ENCODE measurements around the gene EXOC3L1.

Gene EXOC3L1

GRCh38 chr16:67147437-67148140 is 42.3 kb downstream of the EXOC3L1 start:
- DNase-seq (ENCODE audit: low spot score), result no peak

GRCh38 chr16:67146523-67147357 is 43.2 kb downstream of the EXOC3L1 start:
- DNase-seq (ENCODE audit: low spot score), result no peak

DNA sequence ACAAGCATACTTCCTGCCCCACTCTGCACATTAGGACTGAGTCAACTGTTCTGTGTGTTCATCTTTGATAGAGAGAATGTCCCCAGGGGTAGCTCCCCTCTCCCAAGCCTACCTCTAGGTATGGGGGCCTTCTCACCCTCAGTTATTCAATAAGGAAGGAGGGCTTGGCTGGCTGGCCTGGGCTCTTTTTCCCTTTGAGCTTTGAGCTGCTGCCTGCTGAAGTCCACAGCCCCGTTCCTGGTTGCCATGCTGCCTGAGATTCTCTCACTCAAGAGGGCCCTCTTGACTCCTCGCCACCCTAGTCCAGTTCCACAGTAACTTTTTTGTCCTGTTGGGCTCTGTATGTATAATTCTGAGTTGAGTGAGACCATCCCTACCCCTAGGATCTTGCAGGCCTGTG is 44.2 kb downstream of the EXOC3L1 start:
- no peak for DNase-seq (ENCODE audit: low spot score)

GRCh38 chr16:67144943-67145342 is 45.0 kb downstream of the EXOC3L1 start:
- no peak for DNase-seq (ENCODE audit: low spot score)

DNA sequence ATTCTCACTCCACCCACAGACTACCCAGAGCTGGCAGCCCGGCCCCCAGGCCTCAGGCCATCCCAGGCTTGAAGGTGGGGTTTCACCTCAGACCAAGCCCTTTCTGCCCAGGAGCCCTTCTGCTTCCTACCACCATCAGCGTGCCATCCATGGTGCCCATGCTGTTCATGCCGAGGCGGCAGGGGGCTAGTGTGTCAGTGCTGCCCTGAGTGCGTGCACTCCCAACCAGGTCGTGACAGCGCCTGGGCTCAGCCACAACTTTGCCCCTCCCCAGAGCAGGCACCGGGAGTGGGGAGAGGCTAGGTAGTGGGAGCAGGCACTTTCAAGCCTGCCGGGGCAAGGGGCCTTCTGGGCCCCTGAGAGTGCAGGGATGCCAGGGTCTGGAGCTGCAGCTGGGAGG is 47.6 kb downstream of the EXOC3L1 start:
- no peak for DNase-seq (ENCODE audit: low spot score)

GRCh38 chr16:67141391-67141790 is 48.5 kb downstream of the EXOC3L1 start:
- no peak for DNase-seq (ENCODE audit: low spot score)

DNA sequence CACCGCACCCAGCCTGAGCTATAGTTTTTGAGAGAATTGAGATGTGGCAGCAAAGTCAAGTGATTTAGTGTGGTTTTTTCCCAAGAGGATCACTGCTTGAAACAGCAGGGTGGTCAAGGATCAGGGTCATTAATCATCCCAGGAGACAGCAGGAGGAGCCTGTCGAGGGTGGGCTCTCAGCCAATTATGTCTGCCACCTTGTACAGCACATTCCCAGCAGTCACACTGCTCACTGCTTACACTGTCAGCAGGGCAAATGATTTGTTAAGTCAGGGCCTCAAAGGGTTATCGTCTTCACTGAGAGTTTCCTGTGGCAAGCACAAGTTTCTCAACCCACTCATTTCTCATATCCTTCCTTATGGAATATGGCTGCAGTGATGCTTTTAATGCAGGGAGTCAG is 52.3 kb downstream of the EXOC3L1 start:
- DNase-seq (ENCODE audit: low spot score), result peak; percentile 72
